Spleen (tissue), 11 donors: ENCODE data around the gene GRHL3. TPM values are rescaled to one million over a fixed set of nuclear protein-coding genes. Genes with fewer than 3 reads are reported as not detected.
"Not testable (repeated sequence)": the region's sequence is repeated elsewhere in the genome, so short reads cannot be mapped to it uniquely, and the experiment has no call there.

Experiments
- DNase-seq: peaks from one replicate; pipeline ENCODE4 v3.0.0-alpha.2; 2020
- H3K27ac ChIP-seq, 8 donors: fragments of 200-600 bp; sonication (generic) in 7 of 8; 1 replicate in 4 of 8; 2 replicates in 4 of 8; pipeline versions ENCODE4 v1.5.0 to v1.8.0; 2016 to 2021; ENCODE audit warnings: inconsistent platforms in 4 of 8, mild to moderate bottlenecking in 4 of 8, moderate library complexity in 1 of 8
- H3K27me3 ChIP-seq, 7 donors: fragments of 200-600 bp; sonication (generic) in 6 of 7; replicated peaks in 1 of 7; 1 replicate in 4 of 7; 2 replicates in 3 of 7; pipeline versions ENCODE4 v1.5.0 to v1.8.0; 2016 to 2021; ENCODE audit warnings: inconsistent platforms in 3 of 7, mild to moderate bottlenecking in 1 of 7
- H3K36me3 ChIP-seq, 6 donors: fragments of 200-600 bp; sonication (generic) in 5 of 6; 1 replicate in 4 of 6; 2 replicates in 2 of 6; pipeline versions ENCODE4 v1.5.0 to v1.8.0; 2016 to 2021; ENCODE audit warnings: inconsistent platforms in 2 of 6
- H3K4me1 ChIP-seq, 6 donors: fragments of 200-600 bp; sonication (generic) in 5 of 6; 1 replicate in 3 of 6; 2 replicates in 3 of 6; pipeline versions ENCODE4 v1.5.0 to v1.8.0; 2016 to 2021; ENCODE audit warnings: inconsistent platforms in 3 of 6
- H3K4me3 ChIP-seq, 8 donors: fragments of 200-600 bp; sonication (generic) in 7 of 8; 1 replicate in 4 of 8; 2 replicates in 4 of 8; pipeline versions ENCODE4 v1.5.0 to v1.8.0; 2016 to 2021; ENCODE audit warnings: inconsistent platforms in 4 of 8, mild to moderate bottlenecking in 4 of 8, moderate library complexity in 2 of 8
- H3K9me3 ChIP-seq, 8 donors: fragments of 200-600 bp; sonication (generic) in 7 of 8; 1 replicate in 4 of 8; 2 replicates in 4 of 8; pipeline versions ENCODE4 v1.5.0 to v1.8.0; 2016 to 2021; ENCODE audit warnings: inconsistent platforms in 4 of 8
- POLR2A ChIP-seq, 3 donors: fragments of 450-650 bp; IDR thresholded peaks; one replicate each; pipeline ENCODE4 v1.5.1; 2017; ENCODE audit warnings: antibody characterized with exemption in 3 of 3, mild to moderate bottlenecking in 1 of 3
- POLR2AphosphoS5 ChIP-seq, 3 donors: sonication (generic); formaldehyde crosslinking; IDR thresholded peaks; one replicate each; pipeline ENCODE4 v1.5.1; 2017; ENCODE audit warnings: antibody characterized with exemption in 3 of 3
- WGBS, 5 donors: extraction: QIAGEN DNeasy Blood & Tissue Kit in 3 of 5; methylation state at CpG; one replicate each; pipeline versions ENCODE4 v1.1.5 to v1.1.7; 2013 to 2018; 5-methylcytosine and 5-hydroxymethylcytosine counted together
- intact Hi-C: fragments of 100-400 bp; cut with DNase I; formaldehyde crosslinking; loops from one replicate; pipeline ENCODE4 v1.15.0; 2023; ENCODE audit warnings: low total_unique reads
- polyA plus RNA-seq, 3 donors: library from polyadenylated mRNA; stranded (reverse); fragments of 200-250 nt; gene quantifications; one replicate each; pipeline ENCODE4 v1.2.1, GENCODE V29; 2013
- total RNA-seq, 7 donors: library from RNA; depleted of rRNA in 3 of 7; stranded (reverse); fragments of >200 nt in 3 of 7; fragmentation: NEBNext Ultra II Directional in 4 of 7; extraction: Animal tissue kit (Norgen Biotek cat#: 25700) in 4 of 7; gene quantifications; one replicate each; pipeline versions ENCODE4 v1.1.0 to v1.2.1, GENCODE V29; 2016 to 2021
- TF ChIP-seq, protein P1 (sequence below), 11 experiments: fragments of 200-600 bp in 7 of 11; fragments of 450-650 bp in 4 of 11; sonication (generic) in 4 of 11; IDR thresholded peaks in 8 of 11; conservative IDR thresholded peaks in 3 of 11; 1 replicate in 7 of 11; 2 replicates in 4 of 11; pipeline versions ENCODE4 v1.4.0 to v1.8.0; 2016 to 2021; ENCODE audit warnings: antibody characterized with exemption in 11 of 11, inconsistent platforms in 4 of 11, mild to moderate bottlenecking in 1 of 11
- donor health status: healthy with polysubstance abuse.
- donor health status: DM: no; HTN: no; CAD: no; lungs with moderate emphysema.
- donor health status: DM: no; HTN: no; CAD: no.
- donor health status: Bipolar disorder and iron deficiency.
- donor health status: healthy.
- donor health status: DM: no; HTN: no; CAD: no.
- donor health status: DM: yes; HTN: yes; CAD: no.

Gene GRHL3
- total and polyA plus RNA-seq, 10 donors, result 0.04 to 0.06 TPM; not detected in 8

DNA sequence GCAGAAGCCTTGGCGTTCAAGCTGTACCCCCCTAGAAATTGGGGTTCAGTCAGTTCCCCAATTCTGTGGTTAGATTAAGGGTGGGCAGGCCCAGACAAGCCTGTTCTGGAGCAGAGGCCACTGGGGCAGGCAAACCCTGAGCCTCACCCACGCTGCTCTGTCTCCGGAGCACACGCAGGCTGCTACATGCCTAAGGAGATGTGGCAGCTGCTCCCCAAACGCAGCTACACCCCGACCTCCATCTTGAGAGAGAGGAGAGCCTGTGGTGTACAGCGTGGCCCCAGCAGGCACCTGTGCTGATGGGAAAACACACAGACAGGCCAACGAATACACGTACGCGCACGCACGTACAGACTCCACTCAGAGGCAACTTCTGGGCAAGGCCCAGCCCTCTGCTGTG, 33.9 kb upstream of the GRHL3 start:
- 91 to 96% (median 93%) methylated on average over 13 of the region's 13 CpGs for WGBS, 5 donors
- TF ChIP-seq, protein P1, sequence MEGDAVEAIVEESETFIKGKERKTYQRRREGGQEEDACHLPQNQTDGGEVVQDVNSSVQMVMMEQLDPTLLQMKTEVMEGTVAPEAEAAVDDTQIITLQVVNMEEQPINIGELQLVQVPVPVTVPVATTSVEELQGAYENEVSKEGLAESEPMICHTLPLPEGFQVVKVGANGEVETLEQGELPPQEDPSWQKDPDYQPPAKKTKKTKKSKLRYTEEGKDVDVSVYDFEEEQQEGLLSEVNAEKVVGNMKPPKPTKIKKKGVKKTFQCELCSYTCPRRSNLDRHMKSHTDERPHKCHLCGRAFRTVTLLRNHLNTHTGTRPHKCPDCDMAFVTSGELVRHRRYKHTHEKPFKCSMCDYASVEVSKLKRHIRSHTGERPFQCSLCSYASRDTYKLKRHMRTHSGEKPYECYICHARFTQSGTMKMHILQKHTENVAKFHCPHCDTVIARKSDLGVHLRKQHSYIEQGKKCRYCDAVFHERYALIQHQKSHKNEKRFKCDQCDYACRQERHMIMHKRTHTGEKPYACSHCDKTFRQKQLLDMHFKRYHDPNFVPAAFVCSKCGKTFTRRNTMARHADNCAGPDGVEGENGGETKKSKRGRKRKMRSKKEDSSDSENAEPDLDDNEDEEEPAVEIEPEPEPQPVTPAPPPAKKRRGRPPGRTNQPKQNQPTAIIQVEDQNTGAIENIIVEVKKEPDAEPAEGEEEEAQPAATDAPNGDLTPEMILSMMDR (IDR thresholded peaks at IDR 0.05 in 8 of 11, conservative IDR thresholded peaks at IDR 0.05 in 3 of 11), result no peak
- TF ChIP-seq POLR2AphosphoS5 (IDR thresholded peaks at IDR 0.05) (no peak), POLR2A (IDR thresholded peaks at IDR 0.05) (no peak)
- intact Hi-C loops, result no loop called here
- no peak for DNase-seq
- Histone ChIP-seq H3K36me3 (no peaks in the 10 kb centered on the region), H3K27me3 (peaks cover 0 to 5% (median 0%) of the 10 kb centered on the region in 7 donors), H3K4me1 (peaks cover 0 to 27% (median 11%) of the 10 kb centered on the region in 6 donors), H3K4me3 (no peak overlapping the region), H3K9me3 (no peaks in the 10 kb centered on the region), H3K27ac (no peak overlapping the region)

DNA sequence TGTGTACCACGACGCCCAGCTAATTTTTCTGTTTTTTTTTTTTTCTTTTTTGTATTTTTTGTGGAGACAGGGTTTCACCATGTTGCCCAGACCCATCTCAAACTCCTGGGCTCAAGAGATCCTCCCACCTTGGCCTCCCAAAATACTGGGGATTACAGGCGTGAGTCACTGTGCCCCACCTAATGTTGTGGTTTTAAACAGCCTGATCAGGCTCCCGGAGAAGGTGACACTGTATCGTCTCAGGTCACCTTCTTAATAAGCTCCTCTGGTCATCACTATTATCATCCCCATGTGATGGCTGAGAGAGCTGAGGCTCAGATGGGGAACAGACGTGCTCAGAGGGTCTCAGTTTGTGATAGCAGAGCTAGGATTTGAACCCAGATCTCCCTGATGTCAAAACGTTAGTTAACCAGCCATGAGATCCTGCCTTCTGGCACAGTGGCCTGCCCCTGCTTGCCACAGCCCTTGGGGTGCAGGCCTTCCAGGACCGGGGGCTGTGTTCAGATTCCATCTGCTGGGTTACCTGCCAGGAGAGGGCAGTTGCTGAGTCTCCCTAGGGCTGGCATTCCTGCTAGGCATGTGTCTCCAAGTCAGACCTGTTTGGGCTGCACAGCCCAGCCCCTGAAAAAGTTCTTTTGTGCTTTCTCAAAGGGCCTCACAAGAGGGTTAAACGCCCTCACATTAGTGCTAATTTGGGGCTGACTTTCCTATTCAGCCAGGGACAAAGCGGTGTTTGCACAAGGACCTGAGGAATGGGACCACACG, 32.7 kb upstream of the GRHL3 start:
- H3K9me3 ChIP-seq, result no peaks in the 10 kb centered on the region
- H3K27me3 ChIP-seq, result peaks cover 0 to 5% (median 0%) of the 10 kb centered on the region in 7 donors
- H3K36me3 ChIP-seq, result no peaks in the 10 kb centered on the region
- 83 to 94% (median 87%) methylated on average over 8 to 11 of the region's 11 CpGs for WGBS, 5 donors
- H3K4me1 ChIP-seq, result peaks cover 0 to 36% (median 11%) of the 10 kb centered on the region in 6 donors
- DNase-seq, result no peak
- no peak overlapping the region for H3K4me3 ChIP-seq
- no peak for TF ChIP-seq POLR2AphosphoS5 (IDR thresholded peaks at IDR 0.05)
- TF ChIP-seq, protein P1 (IDR thresholded peaks at IDR 0.05 in 8 of 11, conservative IDR thresholded peaks at IDR 0.05 in 3 of 11), result no peak
- intact Hi-C loops, result no loop called here
- H3K27ac ChIP-seq, result no peak overlapping the region

DNA sequence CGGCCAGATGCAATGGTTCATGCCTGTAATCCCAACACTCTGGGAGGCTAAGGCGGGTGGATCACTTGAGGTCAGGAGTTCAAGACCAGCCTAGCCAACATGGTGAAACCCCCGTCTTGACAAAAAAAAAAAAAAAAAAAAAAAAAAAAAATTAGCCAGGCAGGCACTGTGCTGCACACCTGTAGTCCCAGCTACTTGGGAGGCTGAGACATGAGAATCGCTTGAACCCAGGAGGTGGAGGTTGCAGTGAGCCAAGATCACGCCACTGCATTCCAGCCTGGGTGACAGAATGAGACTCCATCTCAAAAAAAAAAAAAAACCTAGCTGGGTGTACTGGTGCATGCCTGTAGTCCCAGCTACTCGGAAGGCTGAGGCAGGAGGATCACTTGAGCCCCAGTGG, 31.4 kb upstream of the GRHL3 start:
- H3K9me3 ChIP-seq, DNase-seq, H3K36me3 ChIP-seq, H3K4me3 ChIP-seq, intact Hi-C loops, H3K27me3 ChIP-seq, H3K27ac ChIP-seq: not testable (repeated sequence)
- 89 to 99% (median 94%) methylated on average over 6 of the region's 6 CpGs for WGBS, 5 donors
- peaks cover 0 to 36% (median 11%) of the 10 kb centered on the region in 6 donors for H3K4me1 ChIP-seq

DNA sequence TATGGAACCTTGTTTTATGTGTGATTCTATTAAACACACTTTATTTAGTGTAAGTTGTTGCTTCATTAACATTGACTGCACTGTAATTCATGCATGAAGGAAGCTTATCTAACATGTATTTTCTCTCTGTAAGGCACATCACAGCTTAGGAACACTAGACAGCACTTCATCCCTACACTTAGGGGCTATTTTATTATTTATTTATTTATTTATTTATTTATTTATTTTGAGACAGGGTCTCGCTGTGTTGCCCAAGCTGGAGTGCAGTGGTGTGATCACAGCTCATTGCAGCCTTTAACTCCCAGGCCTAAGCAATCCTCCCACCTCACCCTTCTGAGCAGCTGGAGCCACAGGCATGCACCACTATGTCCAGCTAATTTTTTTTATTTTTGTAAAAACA, 30.7 kb upstream of the GRHL3 start:
- H3K4me1 ChIP-seq, result peaks cover 0 to 35% (median 11%) of the 10 kb centered on the region in 6 donors
- TF ChIP-seq POLR2AphosphoS5 (IDR thresholded peaks at IDR 0.05) (no peak), POLR2A (IDR thresholded peaks at IDR 0.05) (no peak)
- TF ChIP-seq, protein P1 (IDR thresholded peaks at IDR 0.05 in 8 of 11, conservative IDR thresholded peaks at IDR 0.05 in 3 of 11), result no peak
- no peaks in the 10 kb centered on the region for H3K9me3 ChIP-seq
- H3K4me3 ChIP-seq, result no peak overlapping the region
- no peak for DNase-seq
- intact Hi-C loops, result no loop called here
- H3K27ac ChIP-seq, result no peak overlapping the region
- H3K36me3 ChIP-seq, result no peaks in the 10 kb centered on the region
- WGBS, 5 donors, result 85 to 100% (median 95%) methylated on average over 1 of the region's 1 CpG
- H3K27me3 ChIP-seq, result peaks cover 0 to 5% (median 0%) of the 10 kb centered on the region in 7 donors
